OCI-LY3 (cell line): Measurements from ENCODE around the gene LAMB4.

ENCODE experiments used
- H2AFZ ChIP-seq: fragments of 200-600, 300-600 bp; shearing (Covaris generic); 2 replicates; pipeline ENCODE4 v1.6.0; 2014; ENCODE audit warnings: antibody characterized with exemption, low read depth, low read length
- H3K27ac ChIP-seq: fragments of 200-600, 300-600 bp; sonication (generic); 2 replicates; pipeline ENCODE4 v1.5.1; 2014; ENCODE audit warnings: mild to moderate bottlenecking, low read length, moderate library complexity, mixed read lengths
- H3K27me3 ChIP-seq: fragments of 200-600, 300-600 bp; sonication (generic); 2 replicates; pipeline ENCODE4 v1.6.1; 2014; ENCODE audit warnings: low read depth, low read length, mixed read lengths
- H3K36me3 ChIP-seq: fragments of 200-600, 300-600 bp; sonication (generic); replicated peaks from 2 replicates; pipeline ENCODE3; 2014; ENCODE audit warnings: low read depth, low read length, mixed read lengths
- H3K4me1 ChIP-seq: fragments of 300-600, 200-600 bp; sonication (generic); 2 replicates; pipeline ENCODE4 v1.6.1; 2014; ENCODE audit warnings: low read length, mixed read lengths
- H3K4me2 ChIP-seq: fragments of 200-600, 300-600 bp; sonication (generic); 2 replicates; pipeline ENCODE4 v1.6.1; 2014; ENCODE audit warnings: low read length, mixed read lengths
- H3K4me3 ChIP-seq: fragments of 300-600, 200-600 bp; sonication (generic); 2 replicates; pipeline ENCODE4 v1.5.1; 2014; ENCODE audit warnings: antibody characterized with exemption, mild to moderate bottlenecking, low read length, moderate library complexity
- H3K79me2 ChIP-seq: fragments of 300-600, 200-600 bp; shearing (Covaris generic); 2 replicates; pipeline ENCODE4 v1.6.1; 2014; ENCODE audit warnings: mild to moderate bottlenecking, low read length, mixed read lengths
- H3K9ac ChIP-seq: fragments of 300-600, 200-600 bp; shearing (Covaris generic); 2 replicates; pipeline ENCODE4 v1.6.0; 2014; ENCODE audit warnings: mild to moderate bottlenecking, low read length, moderate library complexity
- H3K9me3 ChIP-seq: fragments of 200-600, 300-600 bp; shearing (Covaris generic); 2 replicates; pipeline ENCODE4 v1.6.1; 2014; ENCODE audit warnings: low read length, mixed read lengths; ENCODE audit not compliant: insufficient read depth
- H4K20me1 ChIP-seq: fragments of 200-600, 300-600 bp; sonication (generic); 2 replicates; pipeline ENCODE4 v1.6.1; 2016; ENCODE audit warnings: low read length, mixed read lengths; ENCODE audit not compliant: insufficient read depth
- EZH2phosphoT487 ChIP-seq: fragments of 200-600 bp; shearing (Covaris generic); IDR thresholded peaks from 2 replicates; pipeline ENCODE4 v1.6.1; 2018; ENCODE audit warnings: antibody characterized with exemption, mixed run types, low read depth
- TF ChIP-seq, protein P1 (sequence below): fragments of 200-600, 300-600 bp; sonication (generic); IDR thresholded peaks from 2 replicates; pipeline ENCODE4 v1.5.1; 2014; ENCODE audit warnings: antibody characterized with exemption, low read length, low read depth

LAMB4 gene

DNA sequence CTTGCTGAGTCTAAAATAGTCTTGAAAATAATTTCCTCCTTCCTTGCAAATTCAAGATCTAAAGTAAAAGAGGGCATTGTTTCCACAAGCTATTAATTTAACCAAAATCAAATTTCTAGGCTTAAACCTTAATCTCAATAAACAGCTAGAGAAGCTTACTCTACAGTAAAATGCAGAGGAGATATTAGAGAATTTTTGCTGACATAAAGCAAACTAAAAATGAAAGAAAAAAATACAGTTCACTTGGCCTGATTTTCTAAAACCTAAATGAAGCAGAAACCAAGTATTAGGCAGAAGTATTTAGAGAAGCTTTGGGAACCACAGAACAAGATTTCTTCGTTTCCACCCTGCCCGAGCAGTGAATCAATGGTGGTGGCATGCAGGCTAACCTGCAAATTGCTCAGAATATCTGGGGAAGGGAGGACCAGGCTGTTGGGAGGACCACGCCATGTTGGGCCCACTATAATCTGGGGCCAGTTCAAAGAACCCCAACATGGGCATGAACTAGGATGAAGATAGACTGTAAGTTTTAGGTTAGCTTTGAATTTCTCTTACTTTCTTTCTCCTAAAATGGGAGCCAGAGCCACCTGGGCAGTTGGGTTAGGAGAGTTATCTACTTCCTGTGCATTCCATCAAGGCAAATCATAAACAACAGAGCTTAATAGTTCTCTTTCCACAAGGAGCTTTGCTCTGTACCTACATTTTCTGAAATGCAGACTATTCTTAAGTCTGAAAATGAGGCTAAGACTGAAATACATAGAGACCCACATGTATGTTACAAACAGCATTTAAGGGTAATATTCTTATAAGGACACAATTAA, 131.3 kb downstream of the LAMB4 start:
- Histone ChIP-seq H3K9me3 (no peaks in the 10 kb centered on the region), H3K79me2 (no peaks in the 10 kb centered on the region), H3K4me2 (no peak overlapping the region), H3K4me3 (no peak overlapping the region), H3K36me3 (no peaks in the 10 kb centered on the region), H3K4me1 (no peaks in the 10 kb centered on the region), H3K9ac (no peak overlapping the region), H3K27me3 (no peaks in the 10 kb centered on the region), H3K27ac (no peak overlapping the region), H4K20me1 (no peaks in the 10 kb centered on the region), H2AFZ (no peak overlapping the region)
- TF ChIP-seq EZH2phosphoT487, result no peak
- TF ChIP-seq, protein P1, sequence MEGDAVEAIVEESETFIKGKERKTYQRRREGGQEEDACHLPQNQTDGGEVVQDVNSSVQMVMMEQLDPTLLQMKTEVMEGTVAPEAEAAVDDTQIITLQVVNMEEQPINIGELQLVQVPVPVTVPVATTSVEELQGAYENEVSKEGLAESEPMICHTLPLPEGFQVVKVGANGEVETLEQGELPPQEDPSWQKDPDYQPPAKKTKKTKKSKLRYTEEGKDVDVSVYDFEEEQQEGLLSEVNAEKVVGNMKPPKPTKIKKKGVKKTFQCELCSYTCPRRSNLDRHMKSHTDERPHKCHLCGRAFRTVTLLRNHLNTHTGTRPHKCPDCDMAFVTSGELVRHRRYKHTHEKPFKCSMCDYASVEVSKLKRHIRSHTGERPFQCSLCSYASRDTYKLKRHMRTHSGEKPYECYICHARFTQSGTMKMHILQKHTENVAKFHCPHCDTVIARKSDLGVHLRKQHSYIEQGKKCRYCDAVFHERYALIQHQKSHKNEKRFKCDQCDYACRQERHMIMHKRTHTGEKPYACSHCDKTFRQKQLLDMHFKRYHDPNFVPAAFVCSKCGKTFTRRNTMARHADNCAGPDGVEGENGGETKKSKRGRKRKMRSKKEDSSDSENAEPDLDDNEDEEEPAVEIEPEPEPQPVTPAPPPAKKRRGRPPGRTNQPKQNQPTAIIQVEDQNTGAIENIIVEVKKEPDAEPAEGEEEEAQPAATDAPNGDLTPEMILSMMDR, result no peak

DNA sequence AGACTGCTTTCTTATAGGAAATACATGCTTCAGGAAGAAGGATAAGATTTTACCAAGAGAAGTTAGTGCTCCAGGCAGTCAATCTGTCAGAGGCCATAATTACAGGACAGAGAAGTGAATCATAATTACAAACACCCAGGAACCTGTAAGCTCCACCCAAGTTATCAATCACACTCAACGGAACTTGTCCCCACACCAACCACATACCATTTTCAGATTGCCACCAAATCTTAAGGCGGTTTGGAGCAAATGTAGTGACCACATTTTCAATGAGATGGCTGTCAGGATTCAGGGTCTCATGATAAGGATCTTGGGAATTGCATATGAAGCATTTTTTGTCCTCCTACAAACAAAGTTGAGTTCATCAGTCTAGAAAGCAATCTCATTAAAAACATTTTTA, 132.0 kb downstream of the LAMB4 start:
- Histone ChIP-seq H3K4me3 (no peak overlapping the region), H3K27me3 (no peaks in the 10 kb centered on the region), H3K4me2 (no peak overlapping the region), H3K4me1 (no peaks in the 10 kb centered on the region), H4K20me1 (no peaks in the 10 kb centered on the region), H3K27ac (no peak overlapping the region), H3K79me2 (no peaks in the 10 kb centered on the region), H2AFZ (no peak overlapping the region), H3K9ac (no peak overlapping the region), H3K9me3 (no peaks in the 10 kb centered on the region), H3K36me3 (no peaks in the 10 kb centered on the region)
- TF ChIP-seq EZH2phosphoT487, result no peak
- TF ChIP-seq, protein P1, result no peak

DNA sequence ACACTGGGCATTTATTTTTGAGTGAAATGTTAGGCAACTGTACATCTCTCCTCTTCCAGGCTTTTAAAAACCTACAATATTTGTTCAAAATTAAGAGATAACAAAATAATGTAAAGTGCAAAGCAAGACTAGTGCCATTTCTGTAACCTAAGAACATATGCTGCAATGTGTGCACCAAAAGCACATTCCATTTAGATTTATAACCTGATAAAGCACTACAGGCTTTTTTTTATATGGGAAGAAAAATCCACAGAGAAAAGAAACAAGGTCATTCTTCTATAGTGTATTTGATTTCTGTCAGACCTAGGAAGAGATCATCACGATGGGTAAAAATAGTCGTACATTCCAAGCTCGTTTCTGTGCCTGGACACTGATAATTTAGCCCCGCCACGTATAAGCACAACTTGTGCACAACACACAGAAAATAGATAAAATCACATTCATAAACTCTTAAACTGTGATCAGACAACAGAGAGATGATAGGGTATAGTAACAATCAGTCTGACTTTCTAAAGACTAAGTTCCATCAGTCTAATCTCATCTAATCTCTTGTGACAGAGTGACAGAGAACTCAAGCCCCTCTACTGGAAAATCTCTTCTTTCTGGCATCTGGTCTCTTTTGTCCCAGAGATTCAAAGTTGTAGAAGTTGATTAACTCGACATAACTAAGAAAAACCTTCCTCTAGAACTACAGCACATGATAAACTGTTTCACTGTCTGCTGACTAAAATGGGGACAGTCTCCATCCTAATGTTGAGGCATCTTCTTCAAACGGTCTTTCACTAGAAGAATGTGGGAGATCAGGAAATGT, 133.9 kb downstream of the LAMB4 start:
- no peak overlapping the region for H3K4me3 ChIP-seq
- no peaks in the 10 kb centered on the region for H4K20me1 ChIP-seq
- H3K4me1 ChIP-seq, result no peaks in the 10 kb centered on the region
- no peaks in the 10 kb centered on the region for H3K79me2 ChIP-seq
- H3K9ac ChIP-seq, result no peak overlapping the region
- no peak overlapping the region for H3K27ac ChIP-seq
- TF ChIP-seq, protein P1, result no peak
- no peak for TF ChIP-seq EZH2phosphoT487
- H3K4me2 ChIP-seq, result no peak overlapping the region
- no peaks in the 10 kb centered on the region for H3K27me3 ChIP-seq
- H3K36me3 ChIP-seq, result no peaks in the 10 kb centered on the region
- H3K9me3 ChIP-seq, result no peaks in the 10 kb centered on the region
- H2AFZ ChIP-seq, result no peak overlapping the region
